K562 (cell line): Measurements from ENCODE around the gene TEDC1. TPM values are rescaled to one million over a fixed set of nuclear protein-coding genes. Genes with fewer than 3 reads are reported as not detected.
A peak's percentile ranks its signal among the peaks of the same experiment; 100 is the strongest.

ENCODE experiments used
- CBX3 ChIP-seq, 2 experiments: IDR thresholded peaks; 1 replicate in 1 of 2; 2 replicates in 1 of 2; pipeline ENCODE4 v1.6.1; 2012; ENCODE audit warnings: inconsistent platforms in 2 of 2, low read length in 2 of 2, borderline replicate concordance in 1 of 2, control low read depth in 1 of 2
- MTA3 ChIP-seq: fragments of 450-650 bp; formaldehyde crosslinking; IDR thresholded peaks from 2 replicates; pipeline ENCODE4 v1.6.1; 2017; ENCODE audit warnings: mild to moderate bottlenecking, borderline replicate concordance
- MXI1 ChIP-seq: IDR thresholded peaks from 2 replicates; pipeline ENCODE4 v1.6.1; 2011; ENCODE audit warnings: low read depth, mild to moderate bottlenecking, improper control_type of control experiment, low read length
- NRF1 ChIP-seq, 2 experiments: fragments of 450-650 bp; IDR thresholded peaks in 1 of 2; conservative IDR thresholded peaks in 1 of 2; 2 replicates each; pipeline ENCODE4 v1.6.1; 2014; ENCODE audit warnings: mild to moderate bottlenecking in 2 of 2
- PHF8 ChIP-seq: fragments of 200-600 bp; sonication (generic); IDR thresholded peaks from 2 replicates; pipeline ENCODE4 v1.6.1; 2012; ENCODE audit warnings: mixed run types, mild to moderate bottlenecking, inconsistent platforms, low read length, moderate library complexity, borderline replicate concordance
- PML ChIP-seq: IDR thresholded peaks from 2 replicates; pipeline ENCODE4 v1.6.1; 2012; ENCODE audit warnings: low read length, inconsistent platforms
- PTRF ChIP-seq: fragments of 450-650 bp; IDR thresholded peaks from 2 replicates; pipeline ENCODE4 v1.6.1; 2016; ENCODE audit warnings: mild to moderate bottlenecking, missing genetic modification characterization, missing compliant biosample characterization
- REST ChIP-seq, 2 experiments: fragments of 450-650 bp; formaldehyde crosslinking in 1 of 2; IDR thresholded peaks; 2 replicates each; pipeline versions ENCODE4 v1.4.0 to v1.6.1; 2014 to 2020; ENCODE audit warnings: mild to moderate bottlenecking in 2 of 2, borderline replicate concordance in 1 of 2, low read depth in 1 of 2
- SP1 ChIP-seq: sonication (generic); formaldehyde crosslinking; IDR thresholded peaks from 2 replicates; pipeline ENCODE4 v1.8.1; 2022; ENCODE audit warnings: mild to moderate bottlenecking, missing genetic modification reagents
- STAG1 ChIP-seq: sonication (generic); formaldehyde crosslinking; IDR thresholded peaks from 2 replicates; pipeline ENCODE4 v1.5.0; 2020; ENCODE audit warnings: missing genetic modification reagents, borderline replicate concordance
- U2AF1 ChIP-seq: fragments of 200-400 bp; formaldehyde crosslinking; optimal IDR thresholded peaks from 2 replicates; pipeline ENCODE3; 2017; ENCODE audit warnings: mild to moderate bottlenecking, low read depth, low read length, moderate library complexity
- ZNF232 ChIP-seq: sonication (generic); formaldehyde crosslinking; IDR thresholded peaks from 2 replicates; pipeline ENCODE4 v1.8.0; 2022; ENCODE audit warnings: mild to moderate bottlenecking, missing genetic modification reagents
- polyA plus RNA-seq, 8 experiments: library from polyadenylated mRNA; depleted of rRNA in 4 of 8; stranded (reverse) in 5 of 8; unstranded in 3 of 8; fragments of >200 nt; fragmentation: Nextera tagmentation in 2 of 8; fragmentation: Illumina TruSeq in 1 of 8; extraction: Ambion mirVana in 2 of 8; extraction: Trizol in 1 of 8; gene quantifications; 2 replicates each; pipeline versions ENCODE4 v1.2.1 to v1.2.3, GENCODE V29; 2011 to 2014; ENCODE audit warnings: inconsistent platforms in 1 of 8, missing spikeins in 1 of 8
- total RNA-seq, 7 experiments: library from RNA; depleted of rRNA in 6 of 7; stranded (reverse); fragments of >200 nt in 6 of 7; fragmentation: Illumina TruSeq in 2 of 7; extraction: Trizol in 2 of 7; gene quantifications; 2 replicates each; pipeline versions ENCODE4 v1.2.1 to v1.2.3, GENCODE V29; 2011 to 2021; ENCODE audit warnings: low replicate concordance in 1 of 7
- TF ChIP-seq, protein P1 (sequence below): fragments of 200-800 bp; sonication (Bioruptor generic); IDR thresholded peaks from 2 replicates; pipeline ENCODE4 v1.6.1; 2017; ENCODE audit warnings: missing genetic modification characterization, missing compliant biosample characterization
- TF ChIP-seq, protein P2 (sequence below): fragments of 450-650 bp; IDR thresholded peaks from 2 replicates; pipeline ENCODE4 v1.7.1; 2018; ENCODE audit warnings: mild to moderate bottlenecking, low read depth; ENCODE audit not compliant: partially characterized antibody

The TEDC1 gene
- total and polyA plus RNA-seq, 9 of the 15 experiments (the other 6 are each of a cell fraction or from before 2014, with no cell fraction given), result 0.21 to 28.3 (median 5.9) TPM

DNA sequence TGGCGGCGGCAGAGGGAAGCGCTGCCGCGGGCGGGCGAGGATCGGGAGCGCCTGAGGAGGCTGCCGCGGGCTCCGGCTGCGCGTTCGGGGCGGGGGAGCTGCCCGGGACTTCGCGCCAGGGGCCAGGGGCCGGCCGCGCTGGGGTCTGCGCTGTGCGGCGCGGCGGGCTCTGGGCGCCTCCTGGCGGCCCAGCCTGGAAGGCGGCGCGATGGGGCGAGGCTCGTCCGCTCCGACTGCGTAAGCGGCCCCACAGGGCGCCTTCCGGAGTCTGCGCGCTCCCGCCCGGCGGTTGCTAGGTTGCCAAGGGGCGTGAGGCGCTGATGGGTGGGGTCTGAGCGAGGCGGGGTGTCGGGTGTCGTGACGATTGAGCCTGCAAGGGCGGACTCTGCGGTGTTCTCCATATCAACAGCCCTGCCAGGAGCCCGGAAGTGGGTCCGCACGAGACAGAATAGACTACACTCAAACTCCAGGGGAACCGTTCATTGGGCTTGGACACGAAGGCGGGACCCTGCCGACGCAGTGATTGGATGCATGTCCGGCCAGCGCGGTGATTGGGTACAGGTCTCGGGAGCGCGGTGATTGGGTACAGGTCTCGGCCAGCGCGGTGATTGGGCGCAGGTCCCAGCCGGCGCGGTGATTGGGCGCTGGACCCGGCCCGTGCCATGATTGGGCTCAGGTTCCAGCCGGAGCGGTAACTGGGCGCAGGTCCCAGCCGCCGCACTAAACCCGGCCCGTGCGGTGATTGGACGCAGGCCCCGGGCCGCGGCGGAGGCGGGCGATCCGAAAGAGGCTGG is at the start of gene TEDC1 (continued):
- TF ChIP-seq, protein P1, sequence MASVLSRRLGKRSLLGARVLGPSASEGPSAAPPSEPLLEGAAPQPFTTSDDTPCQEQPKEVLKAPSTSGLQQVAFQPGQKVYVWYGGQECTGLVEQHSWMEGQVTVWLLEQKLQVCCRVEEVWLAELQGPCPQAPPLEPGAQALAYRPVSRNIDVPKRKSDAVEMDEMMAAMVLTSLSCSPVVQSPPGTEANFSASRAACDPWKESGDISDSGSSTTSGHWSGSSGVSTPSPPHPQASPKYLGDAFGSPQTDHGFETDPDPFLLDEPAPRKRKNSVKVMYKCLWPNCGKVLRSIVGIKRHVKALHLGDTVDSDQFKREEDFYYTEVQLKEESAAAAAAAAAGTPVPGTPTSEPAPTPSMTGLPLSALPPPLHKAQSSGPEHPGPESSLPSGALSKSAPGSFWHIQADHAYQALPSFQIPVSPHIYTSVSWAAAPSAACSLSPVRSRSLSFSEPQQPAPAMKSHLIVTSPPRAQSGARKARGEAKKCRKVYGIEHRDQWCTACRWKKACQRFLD (CRISPR knock-in tag), result peak; percentile 98
- TF ChIP-seq PML, result 0 out of 2 replicates have a peak, but pooled peaks have one; percentile 29
- TF ChIP-seq, protein P2, sequence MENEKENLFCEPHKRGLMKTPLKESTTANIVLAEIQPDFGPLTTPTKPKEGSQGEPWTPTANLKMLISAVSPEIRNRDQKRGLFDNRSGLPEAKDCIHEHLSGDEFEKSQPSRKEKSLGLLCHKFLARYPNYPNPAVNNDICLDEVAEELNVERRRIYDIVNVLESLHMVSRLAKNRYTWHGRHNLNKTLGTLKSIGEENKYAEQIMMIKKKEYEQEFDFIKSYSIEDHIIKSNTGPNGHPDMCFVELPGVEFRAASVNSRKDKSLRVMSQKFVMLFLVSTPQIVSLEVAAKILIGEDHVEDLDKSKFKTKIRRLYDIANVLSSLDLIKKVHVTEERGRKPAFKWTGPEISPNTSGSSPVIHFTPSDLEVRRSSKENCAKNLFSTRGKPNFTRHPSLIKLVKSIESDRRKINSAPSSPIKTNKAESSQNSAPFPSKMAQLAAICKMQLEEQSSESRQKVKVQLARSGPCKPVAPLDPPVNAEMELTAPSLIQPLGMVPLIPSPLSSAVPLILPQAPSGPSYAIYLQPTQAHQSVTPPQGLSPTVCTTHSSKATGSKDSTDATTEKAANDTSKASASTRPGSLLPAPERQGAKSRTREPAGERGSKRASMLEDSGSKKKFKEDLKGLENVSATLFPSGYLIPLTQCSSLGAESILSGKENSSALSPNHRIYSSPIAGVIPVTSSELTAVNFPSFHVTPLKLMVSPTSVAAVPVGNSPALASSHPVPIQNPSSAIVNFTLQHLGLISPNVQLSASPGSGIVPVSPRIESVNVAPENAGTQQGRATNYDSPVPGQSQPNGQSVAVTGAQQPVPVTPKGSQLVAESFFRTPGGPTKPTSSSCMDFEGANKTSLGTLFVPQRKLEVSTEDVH, result peak; percentile 81
- TF ChIP-seq SP1 (CRISPR knock-in tag), result peak; percentile 88
- no peak for TF ChIP-seq PTRF
- peak; percentile 92 to 93 for TF ChIP-seq NRF1 (conservative IDR thresholded peaks at IDR 0.05 in 1 of 2, IDR thresholded peaks at IDR 0.05 in 1 of 2)
- peak; percentile 74; the same call in 1 of the 2 replicates for TF ChIP-seq MTA3
- TF ChIP-seq REST (IDR thresholded peaks at IDR 0.05; ENCODE audit: borderline replicate concordance), result peak; percentile 55
- TF ChIP-seq REST (CRISPR knock-in tag; IDR thresholded peaks at IDR 0.05; ENCODE audit: low read depth), result no peak; the same call in 1 of the 2 replicates
- no peak; the same call in 1 of the 2 replicates for TF ChIP-seq STAG1 (CRISPR knock-in tag)
- TF ChIP-seq ZNF232 (CRISPR knock-in tag), result no peak
- 0 out of 2 replicates have a peak, but pooled peaks have one; percentile 31 for TF ChIP-seq MXI1
- peak in 1 of 2 experiments; percentile 16; a peak in 1 of 3 replicates for TF ChIP-seq CBX3 (IDR thresholded peaks at IDR 0.05; ENCODE audit: borderline replicate concordance in 1 of 2, low read length in 2 of 2)
- TF ChIP-seq PHF8, result no peak
- TF ChIP-seq U2AF1, result no peak
